IMR-90 (cell line): Measurements from ENCODE around the gene MYO1D. TPM values are rescaled to one million over a fixed set of nuclear protein-coding genes. Genes with fewer than 3 reads are reported as not detected.

Experiments used
- ATAC-seq: fragments of 200-7000 bp; cut with Tn5 transposase; 2 replicates; pipeline ENCODE4 v1.9.1; 2020; ENCODE audit warnings: low read depth, mild to moderate bottlenecking, moderate library complexity
- BruUV-seq: library from RNA; stranded (reverse); fragments of 400-500 nt; replicated peaks from 2 replicates; lab custom pipeline; 2021; lab: Mats Ljungman, UMichigan
- CTCF ChIA-PET: fragments of 300-600 bp; formaldehyde crosslinking; extraction: SDS; loops from one replicate; lab custom pipeline; 2021; ENCODE audit warnings: antibody characterized with exemption; lab: Yijun Ruan, JAX
- POLR2A ChIA-PET: fragments of 300-600 bp; sonication (Branson Sonifier 250); formaldehyde crosslinking; loops from one replicate; lab custom pipeline; 2022; ENCODE audit warnings: antibody characterized with exemption; ENCODE audit not compliant: unreplicated experiment; lab: Charles Lee
- DNase-seq: peaks from one replicate; pipeline ENCODE4 v3.0.0; 2013
- H2AFZ ChIP-seq: replicated peaks from 2 replicates; pipeline ENCODE3; 2013; ENCODE audit warnings: low read length, mild to moderate bottlenecking; ENCODE audit not compliant: poor library complexity
- H2AK5ac ChIP-seq: 2 replicates; pipeline ENCODE4 v1.6.1; 2013; ENCODE audit warnings: low read depth, low read length, inconsistent platforms
- H2AK9ac ChIP-seq: replicated peaks from 2 replicates; pipeline ENCODE3; 2013; ENCODE audit warnings: mild to moderate bottlenecking, low read depth, low read length, moderate library complexity; ENCODE audit not compliant: poor library complexity
- H2BK120ac ChIP-seq: 2 replicates; pipeline ENCODE4 v1.6.1; 2013; ENCODE audit warnings: low read depth, low read length, inconsistent platforms
- H2BK15ac ChIP-seq: 3 replicates; pipeline ENCODE4 v1.6.1; 2013; ENCODE audit warnings: low read depth, low read length, inconsistent platforms
- H2BK20ac ChIP-seq: 2 replicates; pipeline ENCODE4 v1.6.1; 2013; ENCODE audit warnings: low read depth, mild to moderate bottlenecking, inconsistent platforms, low read length, moderate library complexity
- H2BK5ac ChIP-seq: 2 replicates; pipeline ENCODE4 v1.6.1; 2013; ENCODE audit warnings: mild to moderate bottlenecking, low read depth, low read length, inconsistent platforms; ENCODE audit not compliant: poor library complexity, severe bottlenecking
- H3K14ac ChIP-seq: replicated peaks from 2 replicates; pipeline ENCODE4 v1.6.1; 2013; ENCODE audit warnings: low read depth, low read length, inconsistent platforms
- H3K18ac ChIP-seq: 2 replicates; pipeline ENCODE4 v1.6.1; 2013; ENCODE audit warnings: low read depth, low read length, control low read depth
- H3K23ac ChIP-seq: 2 replicates; pipeline ENCODE4 v1.6.1; 2013; ENCODE audit warnings: low read depth, low read length, inconsistent platforms
- H3K27ac ChIP-seq: 2 replicates; pipeline ENCODE4 v1.5.1; 2013; ENCODE audit warnings: mild to moderate bottlenecking, control low read depth, low read length; ENCODE audit not compliant: insufficient read depth
- H3K27me3 ChIP-seq: 2 replicates; pipeline ENCODE4 v1.6.1; 2013; ENCODE audit warnings: low read length; ENCODE audit not compliant: control insufficient read depth, insufficient read depth
- H3K36me3 ChIP-seq: 2 replicates; pipeline ENCODE4 v1.6.1; 2013; ENCODE audit warnings: low read length, mixed read lengths; ENCODE audit not compliant: control insufficient read depth, insufficient read depth
- H3K4ac ChIP-seq: 2 replicates; pipeline ENCODE4 v1.6.1; 2013; ENCODE audit warnings: low read depth, low read length, inconsistent platforms
- H3K4me1 ChIP-seq: 2 replicates; pipeline ENCODE4 v1.6.1; 2013; ENCODE audit warnings: low read length, mixed read lengths; ENCODE audit not compliant: control insufficient read depth, insufficient read depth
- H3K4me2 ChIP-seq: 2 replicates; pipeline ENCODE4 v1.6.1; 2013; ENCODE audit warnings: low read depth, mild to moderate bottlenecking, control low read depth, low read length, moderate library complexity
- H3K4me3 ChIP-seq: 2 replicates; pipeline ENCODE4 v1.5.1; 2013; ENCODE audit warnings: low read depth, mild to moderate bottlenecking, control low read depth, low read length, moderate library complexity; ENCODE audit not compliant: insufficient read depth
- H3K56ac ChIP-seq: 2 replicates; pipeline ENCODE4 v1.6.1; 2013; ENCODE audit warnings: low read length, inconsistent platforms; ENCODE audit not compliant: insufficient read depth; ENCODE audit errors: extremely low read depth
- H3K79me1 ChIP-seq, 2 experiments: 2 replicates each; pipeline ENCODE4 v1.6.1; 2013; ENCODE audit warnings: low read length in 2 of 2, inconsistent platforms in 1 of 2, low read depth in 1 of 2
- H3K9ac ChIP-seq: 2 replicates; pipeline ENCODE4 v1.6.1; 2013; ENCODE audit warnings: low read depth, low read length, control low read depth
- H3K9me1 ChIP-seq: 2 replicates; pipeline ENCODE4 v1.6.1; 2013; ENCODE audit warnings: low read length, inconsistent platforms; ENCODE audit not compliant: insufficient read depth
- H3K9me3 ChIP-seq: 2 replicates; pipeline ENCODE4 v1.6.1; 2013; ENCODE audit warnings: low read length; ENCODE audit not compliant: control insufficient read depth, insufficient read depth
- H4K20me1 ChIP-seq: 2 replicates; pipeline ENCODE4 v1.6.1; 2013; ENCODE audit warnings: low read length, inconsistent platforms; ENCODE audit not compliant: insufficient read depth
- H4K5ac ChIP-seq: 2 replicates; pipeline ENCODE4 v1.6.1; 2013; ENCODE audit warnings: mild to moderate bottlenecking, low read depth, low read length, control low read depth
- H4K8ac ChIP-seq, 2 experiments: 2 replicates each; pipeline ENCODE4 v1.6.1; 2013; ENCODE audit warnings: low read depth in 2 of 2, low read length in 2 of 2, control low read depth in 1 of 2, inconsistent platforms in 1 of 2
- H4K91ac ChIP-seq: 2 replicates; pipeline ENCODE4 v1.6.1; 2013; ENCODE audit warnings: low read depth, low read length, inconsistent platforms; ENCODE audit not compliant: insufficient read depth
- CHD1 ChIP-seq: IDR thresholded peaks from 2 replicates; pipeline ENCODE4 v1.6.1; 2012; ENCODE audit warnings: low read depth, low read length, improper control_type of control experiment
- FOS ChIP-seq: fragments of 150-350 bp; IDR thresholded peaks from 2 replicates; pipeline ENCODE4 v1.6.1; 2016; ENCODE audit warnings: low read depth, low read length
- MAZ ChIP-seq: IDR thresholded peaks from 2 replicates; pipeline ENCODE4 v1.6.1; 2012; ENCODE audit warnings: low read depth, mild to moderate bottlenecking, low read length, improper control_type of control experiment, moderate library complexity, borderline replicate concordance
- NFE2L2 ChIP-seq: fragments of 150-350 bp; IDR thresholded peaks from 2 replicates; pipeline ENCODE4 v1.6.1; 2016; ENCODE audit warnings: low read depth, mild to moderate bottlenecking, low read length
- POLR2A ChIP-seq: IDR thresholded peaks from 2 replicates; pipeline ENCODE4 v1.6.1; 2012; ENCODE audit warnings: mild to moderate bottlenecking, low read depth, low read length
- RCOR1 ChIP-seq: IDR thresholded peaks from 2 replicates; pipeline ENCODE4 v1.6.1; 2012; ENCODE audit warnings: mild to moderate bottlenecking, low read length, improper control_type of control experiment; ENCODE audit not compliant: insufficient replicate concordance
- RFX5 ChIP-seq: IDR thresholded peaks from 2 replicates; pipeline ENCODE4 v1.8.0; 2012; ENCODE audit warnings: low read depth, mild to moderate bottlenecking, low read length, moderate library complexity
- SMC3 ChIP-seq: fragments of 150-350 bp; IDR thresholded peaks from 2 replicates; pipeline ENCODE4 v1.6.1; 2016; ENCODE audit warnings: low read depth, mild to moderate bottlenecking, antibody characterized with exemption, low read length, moderate library complexity
- WGBS, 2 experiments: methylation state at CpG; one replicate each; pipeline versions ENCODE4 v1.1.5 to v1.1.7; 2013; ENCODE audit warnings: missing lambda C conversion rate in 2 of 2; ENCODE audit not compliant: insufficient read length in 1 of 2; ENCODE audit errors: extremely low coverage in 2 of 2; 5-methylcytosine and 5-hydroxymethylcytosine counted together
- dilution Hi-C: fragments of 300-500 bp; cut with HindIII; formaldehyde crosslinking; loops from one replicate; pipeline ENCODE4 v1.14.3; 2018; ENCODE audit warnings: low sequenced_read_pairs; ENCODE audit not compliant: unreplicated experiment
- in situ Hi-C: fragments of 300-500 bp; cut with MboI; formaldehyde crosslinking; loops from 3 replicates; pipeline ENCODE4 v1.14.3; 2019; ENCODE audit warnings: low sequenced_read_pairs, inconsistent platforms, mixed read lengths
- intact Hi-C: fragments of 100-400 bp; cut with micrococcal nuclease; formaldehyde crosslinking; loops from 2 replicates; pipeline ENCODE4 v1.10.0; 2022
- polyA plus RNA-seq, 3 experiments: library from polyadenylated mRNA; depleted of rRNA; stranded (reverse); fragments of >200 nt; gene quantifications; 2 replicates each; pipeline ENCODE4 v1.2.3, GENCODE V29; 2012; ENCODE audit warnings: low replicate concordance in 1 of 3
- total RNA-seq: library from RNA; depleted of rRNA; stranded (reverse); fragments of >200 nt; gene quantifications from 2 replicates; pipeline ENCODE4 v1.2.3, GENCODE V29; 2012
- TF ChIP-seq, protein P1 (sequence below): fragments of 150-350 bp; IDR thresholded peaks from 2 replicates; pipeline ENCODE4 v1.6.1; 2016; ENCODE audit warnings: low read depth, mild to moderate bottlenecking, low read length, moderate library complexity, borderline replicate concordance
- TF ChIP-seq, protein P2 (sequence below): fragments of 150-350 bp; IDR thresholded peaks from 2 replicates; pipeline ENCODE4 v1.6.1; 2017; ENCODE audit warnings: mild to moderate bottlenecking, antibody characterized with exemption, low read length, low read depth

The MYO1D gene
- total and polyA plus RNA-seq, 2 of the 4 experiments (the other 2 are of a cell fraction): 0.63 to 0.90 TPM

DNA sequence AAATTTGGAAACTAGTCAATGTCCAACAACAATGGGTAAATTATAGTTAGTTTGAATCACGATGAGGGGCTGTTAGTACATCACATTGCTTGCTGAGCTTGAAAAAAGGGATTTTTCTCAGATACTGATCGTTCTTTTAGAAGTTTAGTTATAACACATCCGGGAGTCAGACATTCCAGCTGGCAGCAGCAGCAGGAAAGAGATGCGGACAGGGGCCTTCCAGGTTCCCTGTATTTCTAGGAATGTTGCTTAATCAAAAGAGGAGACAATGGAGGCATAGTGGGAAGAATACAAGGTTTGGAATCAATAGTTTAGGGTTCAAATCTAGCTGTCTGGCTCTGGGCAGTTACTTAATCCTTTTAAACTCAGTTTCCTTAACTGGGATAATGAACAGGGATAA lies 362.3 kb downstream of the MYO1D start:
- Histone ChIP-seq H3K4ac (no peak overlapping the region), H2BK5ac (no peak overlapping the region), H3K56ac (no peak overlapping the region), H3K4me2 (no peak overlapping the region), H2BK20ac (no peak overlapping the region), H3K4me1 (no peaks in the 10 kb centered on the region; the same call in 1 of the 2 replicates), H4K20me1 (no peaks in the 10 kb centered on the region), H3K18ac (no peak overlapping the region), H2AK9ac (no peak overlapping the region), H3K27ac (no peak overlapping the region), H4K91ac (no peak overlapping the region), H3K27me3 (peaks cover 29% of the 10 kb centered on the region), H2BK120ac (no peak overlapping the region), H3K9me3 (no peaks in the 10 kb centered on the region), H2BK15ac (no peak overlapping the region), H2AK5ac (no peak overlapping the region), H3K14ac (no peak overlapping the region), H3K9me1 (peaks cover 2% of the 10 kb centered on the region; the same call in 1 of the 2 replicates), H3K79me1 (no peaks in the 10 kb centered on the region), H3K4me3 (no peak overlapping the region), H4K8ac (no peak overlapping the region), H3K36me3 (no peaks in the 10 kb centered on the region), H3K23ac (no peak overlapping the region), H2AFZ (no peak overlapping the region), H3K9ac (no peak overlapping the region), H4K5ac (no peak overlapping the region)
- in situ Hi-C loops: no loop called here
- WGBS, 2 experiments: 42% methylated on average over 2 of the region's 4 CpGs; no CpG with 5 or more reads in 1 of the 2 experiments
- dilution Hi-C loops: no loop called here
- ChIA-PET POLR2A (interaction anchor here (0.6 kb wide), 1 partner anchor 10 kb away, joined by 3 read pairs; no protein-coding TSS in a partner anchor), CTCF (no interaction called here)
- ATAC-seq: no peak
- DNase-seq: no peak
- no TSS peak for BruUV-seq
- TF ChIP-seq, protein P1, sequence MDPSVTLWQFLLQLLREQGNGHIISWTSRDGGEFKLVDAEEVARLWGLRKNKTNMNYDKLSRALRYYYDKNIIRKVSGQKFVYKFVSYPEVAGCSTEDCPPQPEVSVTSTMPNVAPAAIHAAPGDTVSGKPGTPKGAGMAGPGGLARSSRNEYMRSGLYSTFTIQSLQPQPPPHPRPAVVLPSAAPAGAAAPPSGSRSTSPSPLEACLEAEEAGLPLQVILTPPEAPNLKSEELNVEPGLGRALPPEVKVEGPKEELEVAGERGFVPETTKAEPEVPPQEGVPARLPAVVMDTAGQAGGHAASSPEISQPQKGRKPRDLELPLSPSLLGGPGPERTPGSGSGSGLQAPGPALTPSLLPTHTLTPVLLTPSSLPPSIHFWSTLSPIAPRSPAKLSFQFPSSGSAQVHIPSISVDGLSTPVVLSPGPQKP: no peak
- TF ChIP-seq MAZ (no peak), NFE2L2 (no peak), RFX5 (no peak), POLR2A (no peak), CHD1 (no peak), SMC3 (no peak), RCOR1 (no peak), FOS (no peak)
- TF ChIP-seq, protein P2, sequence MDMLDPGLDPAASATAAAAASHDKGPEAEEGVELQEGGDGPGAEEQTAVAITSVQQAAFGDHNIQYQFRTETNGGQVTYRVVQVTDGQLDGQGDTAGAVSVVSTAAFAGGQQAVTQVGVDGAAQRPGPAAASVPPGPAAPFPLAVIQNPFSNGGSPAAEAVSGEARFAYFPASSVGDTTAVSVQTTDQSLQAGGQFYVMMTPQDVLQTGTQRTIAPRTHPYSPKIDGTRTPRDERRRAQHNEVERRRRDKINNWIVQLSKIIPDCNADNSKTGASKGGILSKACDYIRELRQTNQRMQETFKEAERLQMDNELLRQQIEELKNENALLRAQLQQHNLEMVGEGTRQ: no peak
- intact Hi-C loops: no loop called here
